ENCODE results near the gene MRPL16. TPM values are rescaled to one million over a fixed set of nuclear protein-coding genes. Genes with fewer than 3 reads are reported as not detected.
"Not testable (repeated sequence)": the region's sequence is repeated elsewhere in the genome, so short reads cannot be mapped to it uniquely, and the experiment has no call there.

MRPL16 gene
- 29.6 TPM for total RNA-seq

DNA sequence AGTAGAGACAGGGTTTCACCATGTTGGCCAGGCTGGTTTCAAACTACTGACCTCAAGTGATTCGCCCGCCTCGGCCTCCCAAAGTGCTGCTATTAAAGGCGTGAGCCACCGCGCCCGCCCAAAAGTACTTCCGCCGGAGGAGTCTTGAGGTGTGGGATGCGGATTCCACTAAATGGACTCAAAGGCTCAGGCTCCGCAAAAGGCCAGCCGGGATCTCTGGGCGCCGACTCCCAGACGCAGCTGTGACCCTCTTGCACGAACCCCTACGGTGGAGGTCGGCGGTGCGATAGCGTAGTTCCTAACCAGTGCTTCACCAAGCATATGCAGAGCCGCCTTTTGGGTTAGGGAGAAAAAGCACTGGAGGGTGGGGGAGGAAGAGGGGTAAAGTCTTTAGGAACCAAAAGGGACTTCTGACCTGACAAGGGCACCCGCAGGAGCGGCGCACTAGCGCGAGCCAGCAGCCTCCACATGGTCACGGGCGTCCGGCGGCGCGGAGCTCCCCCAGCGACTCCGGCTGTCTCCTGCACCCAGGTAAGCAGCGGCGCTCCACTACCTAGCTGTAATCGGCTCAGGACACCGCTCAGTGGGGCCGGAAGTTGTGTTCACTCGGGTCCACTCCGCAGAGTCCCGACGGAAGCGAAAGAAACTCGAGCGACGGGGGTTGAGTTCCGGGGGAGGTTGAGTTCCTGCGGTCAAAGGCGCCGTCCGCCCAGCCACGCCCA, at the start of gene MRPL16:
Gene MRPL16, minus strand, starts transcription at position 590 of the 722 bp plus-strand sequence. Its CDS starts 120 bp downstream, at position 470.
- peak; percentile 77 for DNase-seq

DNA sequence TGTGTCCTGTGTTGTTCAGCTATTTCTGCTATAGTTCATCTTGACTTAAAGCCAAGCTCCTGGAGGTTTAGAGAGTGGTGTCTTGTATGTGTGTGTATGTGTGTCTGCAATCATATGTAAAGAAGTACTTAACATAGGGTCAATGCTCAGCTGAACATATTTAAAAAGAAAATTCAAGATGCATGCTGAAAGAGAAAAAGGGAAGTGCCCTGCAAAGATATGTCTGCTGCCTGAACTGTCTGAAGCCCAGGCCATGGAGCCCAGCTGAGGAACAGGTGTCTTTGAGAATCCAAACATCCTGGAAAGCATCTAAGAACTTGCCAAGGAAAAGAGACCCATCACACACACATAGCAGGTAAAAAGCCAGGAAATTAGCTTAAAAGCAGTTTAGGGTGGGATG, 49.1 kb upstream of the MRPL16 start:
- no peak for DNase-seq

DNA sequence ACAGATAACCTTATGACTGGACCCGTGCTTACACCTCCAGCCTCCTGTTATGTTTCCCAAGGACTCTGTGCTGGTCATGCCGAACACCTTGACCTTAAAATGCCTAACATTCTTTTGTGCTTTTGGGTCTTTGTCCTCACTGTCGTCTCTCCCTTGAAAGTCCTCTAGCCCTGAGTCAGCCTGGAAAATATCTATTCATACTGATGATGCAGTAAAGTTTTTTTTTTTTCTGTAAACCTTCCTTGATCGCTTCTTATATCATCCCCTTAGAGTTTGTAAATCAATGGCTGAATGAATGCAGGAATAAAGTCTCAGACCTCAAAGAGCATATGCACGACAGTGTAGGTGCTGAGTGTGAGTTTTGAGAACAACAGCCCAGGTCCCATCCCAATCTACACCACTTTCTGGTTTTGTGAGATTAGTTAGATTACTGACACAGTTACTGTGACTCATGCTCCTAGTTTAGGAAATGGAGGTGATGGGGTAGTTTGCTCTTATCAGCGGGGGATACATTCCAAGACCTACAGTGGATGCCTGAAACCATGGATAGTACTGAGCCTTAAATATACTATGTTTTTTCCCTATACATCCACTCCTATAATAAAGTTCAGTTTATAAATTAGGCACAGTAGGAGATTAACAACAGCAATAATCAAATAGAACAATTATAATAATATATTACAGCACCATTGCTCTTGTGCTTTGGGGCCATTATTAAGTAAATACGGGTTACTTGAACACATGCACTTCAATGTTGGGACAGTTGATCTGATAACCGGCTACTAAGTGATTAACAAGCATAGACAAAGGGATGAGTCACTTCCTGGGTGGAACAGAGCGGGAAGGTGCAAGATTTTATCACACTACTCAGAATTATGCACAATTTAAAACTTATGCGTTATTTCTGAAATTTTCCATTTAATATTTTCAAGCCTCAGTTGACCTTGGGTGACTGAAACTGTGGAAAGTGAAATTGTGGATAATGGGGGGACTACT, 47.2 kb upstream of the MRPL16 start:
- DNase-seq: no peak

DNA sequence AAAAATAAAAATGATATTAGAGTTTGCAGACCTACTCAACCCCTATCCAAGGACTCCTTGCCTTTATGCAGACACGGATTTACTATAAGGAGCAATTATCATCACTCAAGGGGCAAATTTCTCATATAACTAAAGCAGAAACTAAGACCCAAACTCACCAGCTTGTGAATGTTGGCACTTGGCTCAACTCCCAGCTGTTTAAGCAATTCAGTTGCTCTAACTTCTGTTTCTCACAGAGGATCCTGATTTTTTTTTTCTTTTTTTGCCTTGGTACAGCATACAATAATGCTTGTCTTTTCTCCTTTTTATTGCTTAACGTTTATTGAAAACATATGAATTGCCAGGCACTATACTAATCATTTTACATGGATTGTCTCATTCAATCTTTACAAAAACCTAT, 44.3 kb upstream of the MRPL16 start:
- no peak for DNase-seq

DNA sequence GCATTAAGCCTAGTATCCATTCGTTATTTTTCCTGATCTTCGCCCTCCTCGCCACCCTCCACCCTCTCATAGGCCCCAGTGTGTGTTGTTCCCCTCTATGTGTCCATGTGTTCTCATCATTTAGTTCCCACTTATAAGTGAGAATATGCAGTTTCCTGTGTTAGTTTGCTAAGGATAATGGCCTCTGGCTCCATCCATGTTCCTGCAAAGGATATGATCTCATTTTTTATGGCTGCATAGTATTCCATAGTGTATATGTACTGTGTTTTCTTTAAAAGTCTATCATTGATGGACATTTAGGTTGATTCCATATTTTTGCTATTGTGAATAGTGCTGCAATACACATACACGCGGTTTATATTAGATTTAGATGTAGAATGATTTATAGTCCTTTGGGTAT, 40.8 kb upstream of the MRPL16 start:
- DNase-seq: not testable (repeated sequence)

DNA sequence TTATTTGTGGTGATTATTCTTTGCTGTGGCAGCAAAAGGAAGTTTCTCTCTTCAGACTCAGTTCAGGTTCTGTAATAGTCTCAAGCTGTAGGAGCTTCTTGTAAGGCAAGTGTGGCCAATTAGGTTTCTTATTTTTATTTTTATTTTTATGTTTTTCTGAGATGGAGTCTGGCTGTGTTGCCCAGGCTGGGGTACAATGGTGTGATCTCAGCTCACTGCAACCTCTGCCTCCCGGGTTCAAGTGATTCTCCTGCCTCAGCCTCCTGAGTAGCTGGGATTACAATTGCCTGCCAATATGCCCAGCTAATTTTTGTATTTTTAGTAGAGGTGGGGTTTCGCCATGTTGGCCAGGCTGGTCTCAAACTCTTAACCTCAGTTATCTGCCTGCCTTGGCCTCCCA, 39.0 kb upstream of the MRPL16 start:
- not testable (repeated sequence) for DNase-seq

DNA sequence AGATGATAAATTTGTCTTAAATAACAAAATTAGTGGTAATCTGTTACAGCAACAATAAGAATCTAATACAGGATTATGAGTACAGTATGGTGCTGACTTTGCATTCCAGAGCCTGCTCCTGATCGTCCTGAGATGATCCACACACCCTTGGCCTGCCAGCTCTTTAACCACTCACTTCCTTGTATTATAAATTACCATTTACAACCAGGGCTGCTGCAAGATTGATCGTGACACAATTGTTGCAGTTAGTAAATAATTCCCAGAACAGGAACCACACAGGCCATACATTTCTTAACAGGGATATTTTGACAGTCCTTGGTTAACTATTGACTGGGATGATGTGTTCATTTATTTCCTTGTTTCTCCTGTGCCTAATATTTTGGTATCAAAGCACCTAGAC, 38.6 kb upstream of the MRPL16 start:
- DNase-seq: no peak

DNA sequence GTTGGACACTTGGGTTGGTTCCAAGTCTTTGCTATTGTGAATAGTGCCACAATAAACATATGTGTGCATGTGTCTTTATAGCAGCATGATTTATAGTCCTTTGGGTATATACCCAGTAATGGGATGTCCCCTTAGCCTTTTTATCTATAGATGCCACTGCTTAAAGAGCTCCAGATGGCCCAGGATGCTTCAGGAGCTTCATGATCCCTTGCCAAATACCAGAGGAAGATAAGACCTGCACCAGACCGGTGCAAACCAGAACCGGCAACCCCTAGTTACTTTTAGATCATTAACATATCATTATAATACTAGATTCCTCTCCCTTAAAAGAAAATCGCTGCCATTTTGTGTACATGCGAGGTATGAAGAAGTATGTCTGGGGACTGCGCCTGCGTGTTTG, 37.9 kb upstream of the MRPL16 start:
- DNase-seq: not testable (repeated sequence)

DNA sequence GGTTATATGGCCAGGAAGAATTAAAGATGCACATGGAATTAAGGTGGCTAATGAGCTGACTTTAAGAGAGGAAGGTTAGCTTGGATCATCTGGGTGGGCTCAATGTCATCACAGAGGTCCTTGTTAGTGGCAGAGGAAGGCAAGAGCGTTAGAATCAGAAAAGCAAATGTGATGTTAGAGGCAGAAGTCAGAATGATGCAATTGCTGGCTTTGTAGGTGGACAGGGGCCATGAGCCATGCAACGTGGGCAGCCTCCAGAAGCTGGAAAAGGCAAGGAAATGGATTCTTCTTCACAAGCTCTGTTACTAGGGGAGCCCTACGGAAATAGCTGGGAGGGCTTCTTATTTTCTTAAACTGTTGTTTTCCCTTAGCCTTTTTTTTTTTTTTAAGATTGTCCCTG, 37.0 kb upstream of the MRPL16 start:
- DNase-seq: no peak

DNA sequence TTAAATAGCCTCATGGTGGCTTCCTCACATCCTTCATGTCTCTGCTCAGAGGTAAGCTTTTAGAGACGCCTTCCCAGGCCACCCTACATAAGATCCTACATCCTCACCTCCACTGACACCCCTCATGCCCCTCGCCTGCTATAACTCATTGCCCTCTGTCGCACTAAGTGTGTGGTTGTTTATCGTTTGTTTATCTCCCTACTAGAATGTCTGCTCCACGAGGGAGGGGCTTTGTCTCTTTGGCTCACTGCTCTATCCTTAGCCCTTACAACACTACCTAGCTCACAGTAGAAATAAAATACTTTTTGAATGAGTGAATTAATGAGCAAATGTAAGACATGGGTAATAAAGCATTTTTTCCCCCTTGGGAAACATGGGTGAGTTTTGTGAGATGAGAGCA, 36.0 kb upstream of the MRPL16 start:
- DNase-seq: no peak

DNA sequence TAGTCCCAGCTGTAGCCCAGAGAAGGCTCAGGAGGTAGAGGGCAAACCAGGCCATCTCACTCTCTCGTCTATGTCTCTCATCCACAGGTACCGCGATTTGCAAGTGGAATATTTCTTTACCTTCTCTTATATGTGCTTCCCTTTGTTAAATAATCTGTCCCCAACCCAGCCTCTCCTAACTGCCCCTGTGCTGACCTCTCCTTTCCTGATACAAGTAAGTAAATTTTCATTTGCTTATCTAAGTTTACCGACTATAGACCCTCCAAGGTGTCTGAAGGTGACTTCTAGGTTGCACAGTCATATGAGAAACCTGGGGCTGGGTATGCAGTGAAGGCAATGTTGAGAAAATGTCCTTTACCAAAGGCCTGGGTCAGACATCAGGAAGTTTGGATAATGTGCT, 34.8 kb upstream of the MRPL16 start, which contains the start of gene CBLIF:
Gene CBLIF, minus strand, starts transcription at position 101 of the 400 bp plus-strand sequence. Its CDS starts 46 bp downstream, at position 55.
- DNase-seq: no peak

DNA sequence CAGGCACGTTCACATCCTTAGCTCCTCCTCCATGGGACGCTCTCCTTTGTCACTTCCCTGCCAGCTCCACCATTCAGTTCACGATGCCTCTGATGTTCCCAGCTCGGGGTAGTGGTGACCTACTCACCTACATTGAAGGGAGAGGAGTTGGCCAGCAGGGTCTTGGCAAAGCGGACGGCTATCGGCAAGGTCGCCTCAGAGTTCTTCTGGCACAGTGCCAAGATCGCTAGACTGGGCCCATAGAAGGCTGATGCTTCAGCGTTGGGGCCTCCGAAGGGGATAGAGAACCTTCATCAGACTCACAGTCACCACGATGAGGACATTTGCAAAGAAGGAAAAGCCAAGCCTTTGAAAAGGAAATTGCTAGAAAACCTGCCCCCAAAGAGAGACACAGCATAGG, 31.7 kb upstream of the MRPL16 start:
- DNase-seq: no peak

DNA sequence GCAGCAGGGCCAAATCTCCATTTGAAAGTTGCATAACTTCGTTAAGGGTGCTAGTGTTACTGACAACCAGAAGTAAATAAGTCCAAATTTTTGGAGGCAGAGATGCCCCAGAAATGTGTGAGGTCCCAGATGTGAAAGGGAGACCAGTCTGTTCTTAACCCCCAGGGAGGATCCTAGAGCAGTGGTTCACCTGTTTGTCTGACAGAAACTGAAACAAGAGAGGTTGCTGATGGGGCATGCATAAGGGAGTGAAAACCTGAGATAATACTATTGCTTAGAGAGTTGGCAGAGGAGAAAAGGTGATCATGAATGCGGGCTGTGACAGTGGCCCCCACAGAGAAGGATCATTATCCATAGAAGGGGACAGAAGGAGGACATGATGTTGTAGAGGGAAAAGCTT, 30.9 kb upstream of the MRPL16 start:
- DNase-seq: no peak

DNA sequence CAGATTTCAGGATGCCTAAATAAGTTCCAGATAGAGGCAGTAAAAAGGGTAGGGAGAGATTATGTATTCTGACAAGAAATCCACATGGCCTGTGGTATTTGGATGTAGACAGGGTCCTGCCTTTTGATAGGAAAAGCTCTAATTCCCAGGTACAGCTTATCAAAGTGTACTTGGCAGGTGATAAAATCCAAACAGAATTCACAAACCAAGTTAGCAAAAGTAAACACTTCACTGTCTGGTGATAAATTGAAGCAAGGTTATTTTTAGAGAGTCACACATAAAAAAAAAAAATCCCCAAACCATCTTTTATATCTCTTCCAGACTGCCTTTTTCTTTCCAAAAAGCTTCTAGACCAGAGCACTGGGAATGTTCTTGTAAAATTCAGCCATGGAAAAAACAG, 29.0 kb upstream of the MRPL16 start:
- no peak for DNase-seq

DNA sequence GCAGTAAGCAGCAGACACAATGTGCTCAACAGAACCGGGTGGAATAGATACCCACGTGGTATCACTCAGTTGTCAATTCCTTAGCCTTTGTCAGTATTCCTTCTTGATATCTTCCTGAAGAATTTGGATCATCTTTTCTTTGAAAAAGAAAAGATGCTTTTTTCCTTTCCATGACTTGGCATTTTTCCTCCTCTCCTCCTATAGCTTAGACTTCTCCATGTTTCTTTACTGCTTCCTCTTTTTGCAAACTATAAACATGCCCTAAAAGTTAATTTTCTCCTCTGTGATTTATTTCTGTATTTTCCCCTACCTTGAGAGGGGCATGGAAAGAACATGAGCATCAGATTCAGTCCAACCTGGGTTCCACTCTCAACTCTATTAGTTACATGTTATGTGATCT, 23.0 kb upstream of the MRPL16 start:
- DNase-seq: no peak

DNA sequence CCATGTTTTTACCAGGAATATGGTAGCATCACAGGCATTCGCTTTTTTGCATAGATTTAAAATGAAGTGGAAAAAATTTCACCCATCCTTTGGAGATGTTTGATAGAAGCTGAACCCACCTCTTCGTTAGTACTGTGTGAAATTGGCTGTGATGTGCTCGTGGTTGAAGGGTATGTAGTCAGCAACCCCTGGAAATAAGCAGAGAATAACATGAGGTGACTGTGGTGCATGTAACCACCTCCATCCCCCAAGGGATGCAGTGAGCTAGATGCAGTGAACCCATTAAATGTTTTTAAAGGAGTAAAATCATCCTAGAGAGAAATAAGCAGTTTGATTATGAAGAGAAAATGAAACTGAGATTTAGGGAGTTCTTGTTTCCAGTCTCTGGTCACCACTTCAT, 18.8 kb upstream of the MRPL16 start:
- no peak for DNase-seq

DNA sequence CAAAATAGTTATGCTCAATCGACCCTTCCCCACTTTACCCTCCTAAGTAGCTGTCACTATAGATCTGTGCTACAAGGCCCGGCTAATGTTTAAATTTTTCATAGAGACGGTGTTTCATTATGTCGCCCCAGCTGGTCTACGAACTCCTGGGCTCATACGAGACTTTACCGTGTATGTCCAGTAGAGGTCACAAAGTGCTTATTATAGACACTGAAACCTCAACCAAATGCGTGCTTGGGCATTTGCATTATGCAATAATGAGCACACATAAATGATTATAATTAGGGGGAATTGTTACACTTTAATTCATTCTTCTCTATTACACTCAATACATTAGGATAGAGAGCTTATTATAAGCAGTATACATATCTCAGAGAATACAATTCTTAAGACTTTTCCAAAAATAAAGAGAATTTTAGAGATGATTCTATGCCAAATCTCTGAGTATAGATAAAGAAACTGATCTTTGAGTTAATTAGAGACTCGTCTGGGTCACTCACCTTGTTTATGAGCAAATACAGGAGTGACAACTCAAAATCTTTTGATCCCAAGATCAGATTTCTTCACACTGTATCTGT, 12.5 kb upstream of the MRPL16 start:
- no peak for DNase-seq

DNA sequence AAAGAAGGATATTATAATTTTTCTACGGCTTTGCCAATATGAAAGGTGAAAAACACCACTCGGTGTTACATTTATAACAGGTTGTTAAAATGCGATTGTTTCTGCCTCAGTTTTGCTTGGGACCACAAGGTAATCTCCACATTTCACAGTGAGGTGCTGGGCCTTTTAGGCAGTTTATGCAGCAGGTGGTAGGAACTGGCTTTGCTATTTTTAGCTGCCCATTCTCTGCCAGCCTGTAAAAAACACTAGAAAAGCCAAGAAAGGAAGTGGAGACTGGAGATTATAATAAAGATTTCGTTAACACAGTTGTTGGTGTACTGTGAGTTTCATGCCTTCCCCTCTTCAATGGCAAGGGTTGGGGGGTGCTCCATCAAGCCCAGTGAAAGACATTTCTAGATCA, 8.0 kb upstream of the MRPL16 start:
- no peak for DNase-seq

DNA sequence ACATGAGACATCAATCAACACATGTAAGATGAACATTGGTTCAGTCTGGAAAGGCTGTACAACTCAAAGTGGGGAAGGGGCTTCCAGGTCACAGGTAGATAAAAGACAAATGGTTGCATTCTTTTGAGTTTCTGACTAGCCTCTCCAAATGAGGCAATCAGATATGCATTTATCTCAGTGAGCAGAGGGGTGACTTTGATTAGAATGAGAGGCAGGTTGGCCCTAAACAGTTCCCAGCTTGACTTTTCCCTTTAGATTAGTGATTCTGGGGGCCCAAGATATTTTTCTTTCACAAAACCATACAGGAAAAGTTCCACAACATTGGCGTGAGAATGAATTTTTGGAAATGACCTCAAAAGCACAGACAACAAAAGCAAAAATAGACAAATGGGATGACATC, 5.9 kb upstream of the MRPL16 start:
- DNase-seq: not testable (repeated sequence)

DNA sequence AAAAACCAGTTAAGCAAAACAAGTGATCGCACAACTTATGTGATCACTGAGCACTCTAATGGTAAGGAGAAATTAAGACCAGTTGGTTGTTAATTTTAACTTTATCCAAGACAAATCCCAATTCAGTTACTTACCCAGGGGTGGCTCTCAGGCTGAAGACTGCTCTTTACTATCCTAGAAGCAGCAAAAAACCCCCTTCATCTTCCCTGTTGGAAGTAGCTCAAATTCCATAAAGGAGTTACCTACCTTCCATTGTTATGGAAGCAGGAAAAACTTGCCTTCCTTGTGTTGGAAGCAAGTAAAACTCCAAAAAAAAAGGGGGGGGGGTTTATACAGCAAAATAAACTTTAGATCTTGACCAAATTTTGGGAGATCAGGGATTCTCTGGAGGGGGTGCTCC, 5.2 kb upstream of the MRPL16 start:
- DNase-seq: no peak

DNA sequence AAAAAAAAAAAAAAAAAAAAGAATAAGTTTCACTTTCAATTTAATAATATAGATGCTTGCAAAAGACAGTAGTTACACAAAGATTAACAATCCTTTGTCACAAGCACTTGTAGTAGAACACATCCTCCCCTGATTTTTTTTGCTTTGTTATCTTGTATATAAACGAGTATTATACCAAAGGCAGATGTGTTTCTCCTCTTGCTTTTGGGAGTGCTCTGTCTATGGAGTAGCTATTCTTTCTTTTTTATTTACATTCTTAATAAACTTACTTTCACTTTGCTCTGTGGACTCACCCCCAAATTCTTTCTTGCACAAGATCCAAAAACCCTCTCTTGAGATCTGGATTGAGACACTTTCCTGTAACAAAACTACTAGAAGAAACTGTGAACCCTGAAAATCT, 3.4 kb upstream of the MRPL16 start:
- DNase-seq: no peak

DNA sequence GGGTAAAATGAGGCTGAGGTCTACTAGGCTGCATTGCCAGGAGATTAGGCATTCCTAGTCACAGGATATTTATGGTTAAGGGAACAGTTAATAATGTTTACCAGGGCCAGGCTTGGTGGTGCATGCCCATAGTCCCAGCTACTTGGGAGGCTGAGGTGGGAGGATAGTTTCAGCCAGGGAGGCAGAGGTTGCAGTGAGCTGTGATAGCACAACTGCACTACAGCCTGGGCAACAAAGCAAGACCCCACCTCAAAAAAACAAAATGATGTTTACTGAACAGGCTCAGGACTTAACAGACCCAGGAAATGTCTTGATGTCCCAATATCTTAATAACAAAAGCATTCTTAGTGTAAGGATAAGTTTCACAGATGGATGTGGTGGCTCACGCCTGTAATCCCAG, 2.8 kb upstream of the MRPL16 start:
- DNase-seq: no peak

DNA sequence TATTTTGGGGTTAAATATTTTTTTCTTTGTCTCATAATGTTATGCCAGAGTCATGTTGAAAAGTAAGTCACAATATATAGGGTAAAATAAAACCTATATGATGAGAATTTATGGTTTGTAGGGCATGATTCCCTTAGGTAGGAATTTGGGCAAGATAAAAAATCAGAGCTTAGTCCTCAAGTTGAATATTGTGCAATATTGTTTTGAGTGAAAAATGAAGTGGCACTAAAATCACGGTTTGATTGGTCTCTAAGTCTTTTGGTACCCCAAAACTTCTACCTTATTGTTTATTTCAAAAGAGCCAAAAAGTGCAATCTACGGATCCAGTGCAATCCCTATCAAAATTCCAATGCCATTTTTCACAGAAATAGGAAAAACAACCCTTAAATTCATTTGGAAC, 1.6 kb upstream of the MRPL16 start:
- DNase-seq: no peak
